Omental fat pad (tissue), 4 donors: ENCODE data around the gene TUSC2. TPM values are rescaled to one million over a fixed set of nuclear protein-coding genes. Genes with fewer than 3 reads are reported as not detected.

Experiments used
- ATAC-seq: fragments of 150-250 bp; one replicate; pipeline ENCODE4 v1.9.1; 2016; ENCODE audit warnings: mild to moderate bottlenecking, moderate library complexity; ENCODE audit not compliant: low FRiP score
- DNase-seq: peaks from one replicate; pipeline ENCODE4 v3.0.0-alpha.2; 2019; ENCODE audit warnings: low spot score
- CTCF ChIP-seq, 3 donors: fragments of 450-650 bp; IDR thresholded peaks; one replicate each; pipeline ENCODE4 v1.5.1; 2016 to 2017; ENCODE audit warnings: antibody characterized with exemption in 3 of 3, mild to moderate bottlenecking in 3 of 3, moderate library complexity in 2 of 3
- total RNA-seq, 4 donors: library from RNA; depleted of rRNA; stranded (reverse); fragments of >200 nt; gene quantifications; one replicate each; pipeline ENCODE4 v1.1.0, GENCODE V29; 2016

The TUSC2 gene
- total RNA-seq, 4 donors from 2014 or later = 13.7 to 28.8 (median 22.8) TPM

- peak; percentile 96 for DNase-seq
- no peak for TF ChIP-seq CTCF (IDR thresholded peaks at IDR 0.05)
- peak; percentile 92 for ATAC-seq
Observed at GRCh38 chr3:50298836-50299637, 29.0 kb downstream of the TUSC2 start, which contains the start of the genes HYAL3 and NAA80. TSS of gene HYAL3 (minus strand) at chr3:50299405. CDS start at chr3:50295602, 3,803 bp downstream. TSS of gene NAA80 (minus strand) at chr3:50299405. CDS start at chr3:50297463, 1,942 bp downstream.

- ATAC-seq = no peak
- DNase-seq = no peak
- TF ChIP-seq CTCF (IDR thresholded peaks at IDR 0.05) = no peak
Observed at GRCh38 chr3:50297896-50298725, 29.9 kb downstream of the TUSC2 start.

- DNase-seq (no peak), ATAC-seq (no peak)
- no peak for TF ChIP-seq CTCF (IDR thresholded peaks at IDR 0.05)
Observed at GRCh38 chr3:50297384-50297775, 30.6 kb downstream of the TUSC2 start.

- TF ChIP-seq CTCF (IDR thresholded peaks at IDR 0.05) = no peak
- ATAC-seq (no peak), DNase-seq (no peak)
Observed at GRCh38 chr3:50296721-50297383, 31.2 kb downstream of the TUSC2 start.

- no peak for TF ChIP-seq CTCF (IDR thresholded peaks at IDR 0.05)
- ATAC-seq (no peak), DNase-seq (no peak)
Observed at GRCh38 chr3:50295553-50296431, 32.2 kb downstream of the TUSC2 start.
